GM18951 (cell line): ENCODE data around the gene PRKCA.

Experiments used
- POLR2A ChIP-seq: IDR thresholded peaks from 4 replicates; pipeline ENCODE4 v1.6.1; 2011; ENCODE audit warnings: mild to moderate bottlenecking; ENCODE audit not compliant: insufficient read length, insufficient read depth; ENCODE audit errors: extremely low read depth
- in situ Hi-C: fragments of 300-500 bp; cut with MboI; formaldehyde crosslinking; loops from one replicate; pipeline ENCODE4 v1.12.0; 2022; ENCODE audit warnings: low sequenced_read_pairs, mixed read lengths, inconsistent platforms; ENCODE audit not compliant: unreplicated experiment

PRKCA gene

DNA sequence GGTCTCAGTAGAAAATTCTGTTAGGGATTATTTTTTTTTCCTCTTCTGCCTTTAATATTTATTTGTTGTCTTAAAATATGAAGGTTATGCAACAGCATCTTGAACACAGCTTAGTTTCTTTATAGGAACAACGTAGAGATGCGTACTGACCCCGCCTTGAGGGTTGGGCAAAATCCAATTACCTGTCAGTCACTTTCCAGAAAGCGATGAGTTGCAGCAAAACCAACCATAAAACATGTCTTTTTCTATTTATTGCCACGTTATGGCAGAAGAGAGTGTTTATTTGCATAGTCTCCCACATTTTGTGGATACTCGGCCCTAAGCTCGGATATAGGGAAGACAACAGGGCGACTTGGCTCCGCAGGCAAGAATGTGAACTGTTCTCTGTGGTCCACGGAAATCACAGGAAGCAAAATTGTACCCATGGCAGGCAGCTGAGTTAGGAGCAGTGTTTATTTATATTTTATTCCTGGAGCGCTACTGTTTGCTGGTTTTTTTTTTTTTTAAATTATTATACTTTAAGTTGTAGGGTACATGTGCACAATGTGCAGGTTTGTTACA lies 488.2 kb downstream of the PRKCA start:
- in situ Hi-C loops: no loop called here
- no peak for TF ChIP-seq POLR2A

- no peak for TF ChIP-seq POLR2A
- in situ Hi-C loops: no loop called here
These were observed 488.9 kb downstream of the PRKCA start for GRCh38 chr17:66791347-66791746.

DNA sequence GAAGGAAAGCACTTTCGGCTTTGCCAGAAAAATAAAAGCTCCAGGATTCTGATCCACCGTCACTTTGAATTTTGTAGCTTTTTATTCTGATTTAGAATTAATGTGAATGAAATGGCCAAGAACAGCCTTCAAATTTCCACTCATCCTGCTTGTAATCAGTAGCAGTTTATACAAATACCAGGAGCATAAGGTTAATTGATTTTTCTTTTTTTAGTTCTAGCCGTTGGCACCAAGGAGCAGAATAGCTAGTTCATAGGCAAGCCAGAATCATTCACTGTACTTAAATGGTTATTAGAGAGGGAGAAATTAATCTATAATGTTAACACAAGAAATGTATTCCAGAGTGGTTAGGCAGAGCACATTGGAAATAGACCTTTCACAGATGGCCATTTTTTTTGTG lies 491.4 kb downstream of the PRKCA start:
- no peak for TF ChIP-seq POLR2A

DNA sequence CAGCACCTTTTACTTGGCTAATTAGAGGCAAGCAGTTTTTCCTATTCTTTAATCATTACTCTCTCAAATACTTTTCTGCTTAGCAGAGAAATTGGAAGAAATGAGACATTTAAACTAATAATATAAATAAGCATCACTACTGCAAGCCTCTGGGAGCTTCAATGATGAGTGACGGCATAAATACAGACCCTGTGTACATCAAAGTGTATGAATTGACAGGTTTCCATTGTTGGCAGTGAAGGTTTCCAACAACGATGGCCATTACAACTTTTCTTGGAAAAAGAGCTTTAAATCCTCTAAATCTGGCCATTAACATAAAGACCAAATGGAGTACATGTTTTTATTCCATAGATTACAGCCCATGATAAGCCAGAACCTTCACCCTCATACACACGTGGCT lies 493.1 kb downstream of the PRKCA start:
- TF ChIP-seq POLR2A: no peak
- in situ Hi-C loops: no loop called here

More for the DNA sequence above, 491.4 kb downstream of the PRKCA start:
- in situ Hi-C loops: no loop called here

- in situ Hi-C loops: no loop called here
These were observed 497.6 kb downstream of the PRKCA start for GRCh38 chr17:66799849-66800537.

GRCh38 chr17:66803474-66803951 lies 501.1 kb downstream of the PRKCA start:
- in situ Hi-C loops: no loop called here
- no peak for TF ChIP-seq POLR2A

More at GRCh38 chr17:66799849-66800537, 497.6 kb downstream of the PRKCA start:
- TF ChIP-seq POLR2A: no peak

DNA sequence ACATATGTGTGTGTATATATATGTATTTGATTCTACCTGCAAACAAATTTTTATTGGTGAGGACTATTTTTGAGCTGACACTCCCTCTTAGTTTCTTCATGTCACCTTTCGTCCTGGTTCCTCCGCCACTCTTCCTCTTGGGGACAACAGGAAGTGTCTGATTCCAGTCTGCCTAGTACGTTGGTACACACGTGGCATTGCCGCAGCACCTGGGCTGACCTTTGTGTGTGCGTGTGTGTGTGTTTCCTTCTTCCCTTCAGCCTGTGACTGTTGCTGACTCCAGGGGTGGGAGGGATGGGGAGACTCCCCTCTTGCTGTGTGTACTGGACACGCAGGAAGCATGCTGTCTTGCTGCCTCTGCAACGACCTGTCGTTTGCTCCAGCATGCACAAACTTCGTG lies 503.2 kb downstream of the PRKCA start:
- in situ Hi-C loops: no loop called here
- no peak for TF ChIP-seq POLR2A

DNA sequence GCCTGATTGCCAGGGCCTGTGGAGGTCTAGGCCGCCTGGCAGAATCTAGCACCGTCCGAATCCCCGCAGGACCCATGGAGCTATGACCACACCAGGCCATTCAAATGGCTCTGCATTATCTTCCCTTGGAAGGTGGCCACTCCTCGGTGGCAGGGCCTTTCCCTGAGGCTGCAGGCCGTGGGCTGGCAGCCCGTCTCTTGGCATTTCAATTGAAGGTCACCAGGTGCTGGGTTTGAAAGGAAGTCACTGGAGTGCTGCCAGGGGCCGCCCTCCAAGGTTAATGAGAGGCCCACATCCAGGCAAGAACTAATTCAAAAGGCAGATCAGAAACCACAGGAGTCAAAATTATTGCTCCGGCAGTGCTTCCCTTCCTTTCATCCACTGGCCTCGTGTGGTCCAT lies 504.8 kb downstream of the PRKCA start:
- TF ChIP-seq POLR2A: no peak
- in situ Hi-C loops: no loop called here

DNA sequence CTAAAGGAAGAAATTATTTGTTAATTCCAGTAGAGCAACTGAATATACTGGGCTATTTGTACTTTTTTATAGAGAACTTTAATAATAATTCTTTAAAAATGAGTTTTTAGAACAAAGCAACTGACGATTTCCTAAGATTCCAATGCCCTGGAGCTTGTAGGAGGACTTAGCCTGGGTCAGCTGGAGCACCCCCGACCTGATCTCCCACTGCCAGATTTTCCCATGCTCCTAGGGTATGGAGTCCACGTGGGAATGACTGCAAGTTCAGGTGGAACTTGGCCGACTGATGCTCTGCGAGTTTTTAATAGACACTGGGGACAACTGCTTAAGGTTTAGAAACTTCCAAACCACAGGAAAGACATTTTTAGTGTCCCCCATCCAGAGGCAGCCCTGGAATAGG lies 507.0 kb downstream of the PRKCA start:
- TF ChIP-seq POLR2A: no peak

GRCh38 chr17:66810951-66811682 lies 508.7 kb downstream of the PRKCA start:
- no peak for TF ChIP-seq POLR2A
- in situ Hi-C loops: no loop called here

More for the DNA sequence above, 507.0 kb downstream of the PRKCA start:
- in situ Hi-C loops: no loop called here

- TF ChIP-seq POLR2A: no peak
- in situ Hi-C loops: no loop called here
These were observed 509.3 kb downstream of the PRKCA start for GRCh38 chr17:66811683-66812054.

DNA sequence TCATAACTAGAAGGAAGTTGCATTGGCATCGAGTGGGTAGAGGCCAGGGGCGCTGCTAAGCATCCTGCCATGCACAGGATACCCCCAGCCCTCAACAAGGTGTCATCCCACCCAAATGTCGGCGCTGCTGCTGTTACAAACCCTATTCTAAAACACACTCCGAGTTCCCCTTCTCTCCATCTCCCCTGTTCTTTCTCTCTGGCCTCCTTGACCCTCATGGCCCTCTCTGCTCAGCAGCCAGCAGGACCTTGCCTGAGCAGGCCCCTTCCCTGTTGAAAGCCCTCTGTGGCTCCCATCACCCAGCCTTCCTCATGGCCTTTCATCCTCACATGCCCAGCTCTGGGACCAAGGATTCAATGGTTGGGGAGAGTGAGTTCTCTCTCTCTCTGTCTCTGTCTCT lies 510.2 kb downstream of the PRKCA start:
- no peak for TF ChIP-seq POLR2A
- in situ Hi-C loops: no loop called here

DNA sequence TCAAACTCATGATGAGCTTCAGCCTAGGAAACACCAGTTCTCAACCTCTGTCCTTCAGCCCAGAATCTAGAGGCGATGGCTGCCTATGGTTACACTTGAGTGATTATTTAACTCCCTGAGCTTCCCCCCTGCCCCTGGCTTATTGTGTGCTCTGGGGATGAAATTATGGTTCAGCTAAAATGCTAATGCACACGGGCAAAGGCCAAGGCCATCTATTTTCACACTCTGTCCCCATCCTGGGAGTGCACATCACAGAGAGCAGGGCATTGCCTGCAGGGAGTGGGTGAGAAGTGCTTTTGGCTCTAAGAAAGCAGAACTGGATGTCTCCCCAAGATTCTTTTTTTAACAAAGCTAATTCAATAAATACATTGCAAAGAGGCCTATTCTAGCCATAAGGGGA lies 510.9 kb downstream of the PRKCA start:
- no peak for TF ChIP-seq POLR2A
- in situ Hi-C loops: no loop called here

DNA sequence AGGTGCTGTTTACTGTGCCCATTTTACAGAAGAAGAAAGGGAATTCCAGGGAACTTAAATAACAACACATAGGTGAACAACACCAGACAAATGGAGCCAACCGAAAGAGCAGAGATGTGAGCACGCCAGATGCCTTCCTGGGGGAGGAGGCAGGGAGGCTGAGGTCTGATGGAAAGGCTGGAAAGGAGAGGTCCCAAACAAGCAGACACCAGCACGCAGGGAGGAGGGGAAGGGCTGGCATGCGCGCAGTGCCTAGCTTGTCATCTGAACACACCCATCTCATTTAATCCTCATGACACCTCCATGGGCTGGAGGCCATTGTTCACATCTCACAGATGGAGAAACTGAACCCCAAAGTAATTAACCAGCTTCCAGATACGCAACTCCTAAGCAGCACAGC lies 511.6 kb downstream of the PRKCA start:
- TF ChIP-seq POLR2A: no peak
- in situ Hi-C loops: no loop called here

- no peak for TF ChIP-seq POLR2A
- in situ Hi-C loops: no loop called here
These were observed 512.2 kb downstream of the PRKCA start for GRCh38 chr17:66814570-66814969.
